PC-9 (cell line): Measurements from ENCODE around the gene SUB1.

ENCODE experiments used
- EZH2 ChIP-seq: fragments of 200-600 bp; sonication (generic); IDR thresholded peaks from 2 replicates; pipeline ENCODE4 v1.8.0; 2017; ENCODE audit warnings: antibody characterized with exemption, low read depth
- TF ChIP-seq, protein P1 (sequence below): fragments of 200-600 bp; sonication (generic); conservative IDR thresholded peaks from 2 replicates; pipeline ENCODE4 v1.6.1; 2017; ENCODE audit warnings: mixed run types, antibody characterized with exemption, mild to moderate bottlenecking, moderate library complexity

- TF ChIP-seq, protein P1, sequence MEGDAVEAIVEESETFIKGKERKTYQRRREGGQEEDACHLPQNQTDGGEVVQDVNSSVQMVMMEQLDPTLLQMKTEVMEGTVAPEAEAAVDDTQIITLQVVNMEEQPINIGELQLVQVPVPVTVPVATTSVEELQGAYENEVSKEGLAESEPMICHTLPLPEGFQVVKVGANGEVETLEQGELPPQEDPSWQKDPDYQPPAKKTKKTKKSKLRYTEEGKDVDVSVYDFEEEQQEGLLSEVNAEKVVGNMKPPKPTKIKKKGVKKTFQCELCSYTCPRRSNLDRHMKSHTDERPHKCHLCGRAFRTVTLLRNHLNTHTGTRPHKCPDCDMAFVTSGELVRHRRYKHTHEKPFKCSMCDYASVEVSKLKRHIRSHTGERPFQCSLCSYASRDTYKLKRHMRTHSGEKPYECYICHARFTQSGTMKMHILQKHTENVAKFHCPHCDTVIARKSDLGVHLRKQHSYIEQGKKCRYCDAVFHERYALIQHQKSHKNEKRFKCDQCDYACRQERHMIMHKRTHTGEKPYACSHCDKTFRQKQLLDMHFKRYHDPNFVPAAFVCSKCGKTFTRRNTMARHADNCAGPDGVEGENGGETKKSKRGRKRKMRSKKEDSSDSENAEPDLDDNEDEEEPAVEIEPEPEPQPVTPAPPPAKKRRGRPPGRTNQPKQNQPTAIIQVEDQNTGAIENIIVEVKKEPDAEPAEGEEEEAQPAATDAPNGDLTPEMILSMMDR, result no peak
- no peak for TF ChIP-seq EZH2
These were observed 881 bp downstream of the SUB1 start for GRCh38 chr5:32586276-32586599.
